ENCODE results near the gene PKP1.

PKP1 gene

DNA sequence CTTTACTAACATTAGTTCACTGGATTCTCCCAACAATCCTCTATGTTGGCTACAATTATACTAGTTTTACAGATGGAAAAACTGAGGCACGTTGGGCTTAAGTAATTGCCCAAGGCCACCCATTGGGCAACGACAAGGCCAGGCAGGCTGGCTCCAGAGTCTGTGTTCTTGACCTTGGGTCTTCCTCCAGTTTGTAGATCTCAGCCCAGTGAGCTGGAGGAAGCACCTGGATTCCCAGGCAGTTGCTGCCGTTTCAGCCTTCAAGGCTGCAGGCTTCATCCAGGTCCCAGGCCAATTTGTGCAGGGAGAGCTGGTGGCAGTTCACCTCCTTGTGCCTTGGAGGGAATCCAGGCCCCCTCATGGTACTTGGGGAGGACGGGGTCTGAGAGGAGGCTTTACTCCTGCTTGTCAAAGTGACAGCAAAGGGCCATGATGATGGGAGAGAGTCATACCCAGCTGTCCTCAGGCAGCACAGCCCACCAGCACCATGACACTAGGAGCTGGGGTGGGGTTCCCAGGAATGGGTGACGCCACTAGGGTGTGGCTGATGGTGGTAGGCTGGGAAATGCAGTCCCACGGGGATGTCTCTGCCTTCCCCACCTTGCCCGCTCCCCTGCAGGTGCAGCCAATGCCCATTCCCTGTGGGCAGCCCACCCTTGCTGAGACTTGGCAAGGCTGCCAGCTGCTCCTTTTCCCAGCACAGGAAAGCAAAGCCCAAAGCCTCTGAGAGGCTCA, 27.1 kb downstream of the PKP1 start:
- DNase-seq (ENCODE audit: low spot score) = no peak

DNA sequence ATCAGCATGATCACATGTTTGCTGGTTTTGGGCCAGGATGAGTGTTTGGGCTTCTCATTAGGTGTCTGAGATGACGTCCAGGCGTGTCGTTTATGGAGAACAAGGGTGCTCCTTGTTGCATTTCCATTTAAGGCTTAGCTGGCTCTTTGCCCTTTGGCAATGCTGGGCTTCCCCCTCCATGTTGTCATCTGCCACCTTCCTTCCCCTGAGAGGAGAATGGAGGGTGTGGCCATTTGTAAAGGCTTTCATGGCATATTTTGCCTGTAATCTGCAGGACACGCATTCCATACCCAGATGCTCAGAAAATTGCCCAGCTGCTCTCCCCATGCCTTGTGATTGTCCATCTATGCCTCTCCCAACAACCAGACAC, 27.7 kb downstream of the PKP1 start:
- no peak for DNase-seq (ENCODE audit: low spot score)

DNA sequence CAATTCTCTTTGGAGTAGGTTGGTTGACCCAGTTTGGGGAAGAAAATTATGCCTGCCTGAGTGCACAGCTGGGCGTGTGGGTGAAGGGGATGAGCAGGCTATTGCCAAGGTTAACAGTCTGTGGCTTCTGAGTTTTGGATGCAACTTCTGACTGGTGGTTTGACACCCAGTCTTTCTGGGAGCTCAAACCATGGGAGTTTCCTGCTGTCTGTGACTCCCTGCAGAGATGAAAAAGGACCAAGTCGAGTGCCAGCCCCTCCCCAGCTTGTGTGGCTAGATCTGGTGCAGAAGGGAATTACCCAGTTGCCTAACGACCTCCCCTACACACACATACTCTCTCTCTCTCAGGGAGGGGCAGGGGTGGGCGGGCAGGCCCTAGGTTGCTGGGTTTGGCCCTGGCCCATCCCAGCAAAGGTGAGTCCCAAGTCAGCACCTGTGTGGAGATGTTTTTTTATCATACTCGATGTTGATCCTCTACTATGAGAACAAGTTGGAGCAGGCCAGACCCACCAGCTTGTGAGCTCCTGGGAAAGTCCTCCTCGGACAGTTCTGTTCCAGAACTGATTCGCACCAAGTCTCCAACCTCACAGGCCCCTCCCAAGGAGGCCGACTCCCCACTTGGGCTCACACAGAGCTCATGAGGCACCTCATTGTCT, 28.2 kb downstream of the PKP1 start:
- no peak for DNase-seq (ENCODE audit: low spot score)

DNA sequence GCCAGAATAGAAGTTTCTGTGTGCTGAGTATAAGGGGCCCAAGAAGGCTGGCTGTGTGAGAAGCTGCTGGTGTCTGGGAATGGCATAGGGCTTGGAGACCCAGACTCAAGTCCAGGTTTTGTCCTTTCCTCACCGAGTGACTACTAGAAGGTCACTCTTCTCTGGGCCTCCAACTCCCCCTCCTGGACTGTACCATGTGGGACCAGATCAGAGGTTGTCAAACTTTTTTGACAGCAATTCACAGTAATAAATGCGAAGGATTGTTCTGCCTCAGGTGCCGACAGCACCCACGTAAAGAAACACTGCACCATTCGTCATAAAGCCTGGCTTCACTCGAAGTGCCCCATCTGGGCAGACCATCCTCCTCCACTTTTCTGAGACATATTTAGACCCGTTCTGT, 29.0 kb downstream of the PKP1 start:
- DNase-seq (ENCODE audit: low spot score) = no peak

DNA sequence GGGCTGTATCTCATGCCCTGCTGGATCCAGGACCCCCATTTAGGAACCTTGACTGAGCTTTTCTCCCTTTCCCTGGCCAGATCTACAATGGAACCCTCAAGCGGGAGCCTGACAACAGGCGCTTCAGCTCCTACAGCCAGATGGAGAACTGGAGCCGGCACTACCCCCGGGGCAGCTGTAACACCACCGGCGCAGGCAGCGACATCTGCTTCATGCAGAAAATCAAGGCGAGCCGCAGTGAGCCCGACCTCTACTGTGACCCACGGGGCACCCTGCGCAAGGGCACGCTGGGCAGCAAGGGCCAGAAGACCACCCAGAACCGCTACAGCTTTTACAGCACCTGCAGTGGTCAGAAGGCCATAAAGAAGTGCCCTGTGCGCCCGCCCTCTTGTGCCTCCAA, 29.8 kb downstream of the PKP1 start:
- DNase-seq (ENCODE audit: low spot score) = no peak

DNA sequence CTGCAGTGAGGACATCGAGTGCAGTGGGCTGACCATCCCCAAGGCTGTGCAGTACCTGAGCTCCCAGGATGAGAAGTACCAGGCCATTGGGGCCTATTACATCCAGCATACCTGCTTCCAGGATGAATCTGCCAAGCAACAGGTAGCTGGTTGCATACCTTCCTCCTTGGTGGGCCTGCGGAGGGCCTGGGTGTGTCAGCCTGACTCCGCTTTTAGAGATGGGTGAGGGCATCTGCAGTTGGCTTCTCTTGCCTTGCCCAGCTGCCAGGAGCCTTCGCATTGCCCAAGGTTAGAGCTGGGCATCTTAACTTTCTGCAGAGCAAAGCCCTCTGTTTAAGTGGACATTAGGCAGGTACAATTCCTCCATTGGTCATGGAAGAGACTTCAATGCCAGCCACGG, 33.2 kb downstream of the PKP1 start:
- DNase-seq (ENCODE audit: low spot score) = no peak

DNA sequence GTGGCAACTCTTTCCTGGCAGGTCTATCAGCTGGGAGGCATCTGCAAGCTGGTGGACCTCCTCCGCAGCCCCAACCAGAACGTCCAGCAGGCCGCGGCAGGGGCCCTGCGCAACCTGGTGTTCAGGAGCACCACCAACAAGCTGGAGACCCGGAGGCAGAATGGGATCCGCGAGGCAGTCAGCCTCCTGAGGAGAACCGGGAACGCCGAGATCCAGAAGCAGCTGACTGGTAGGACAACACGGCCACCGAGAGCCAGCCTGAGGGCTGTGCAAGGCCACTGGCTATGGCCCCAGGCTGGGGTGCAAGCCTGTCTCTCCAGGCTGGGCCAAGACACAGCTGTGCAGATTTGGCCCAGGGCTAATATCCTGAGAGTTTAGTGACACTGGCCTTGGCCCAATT, 34.2 kb downstream of the PKP1 start:
- no peak for DNase-seq (ENCODE audit: low spot score)

DNA sequence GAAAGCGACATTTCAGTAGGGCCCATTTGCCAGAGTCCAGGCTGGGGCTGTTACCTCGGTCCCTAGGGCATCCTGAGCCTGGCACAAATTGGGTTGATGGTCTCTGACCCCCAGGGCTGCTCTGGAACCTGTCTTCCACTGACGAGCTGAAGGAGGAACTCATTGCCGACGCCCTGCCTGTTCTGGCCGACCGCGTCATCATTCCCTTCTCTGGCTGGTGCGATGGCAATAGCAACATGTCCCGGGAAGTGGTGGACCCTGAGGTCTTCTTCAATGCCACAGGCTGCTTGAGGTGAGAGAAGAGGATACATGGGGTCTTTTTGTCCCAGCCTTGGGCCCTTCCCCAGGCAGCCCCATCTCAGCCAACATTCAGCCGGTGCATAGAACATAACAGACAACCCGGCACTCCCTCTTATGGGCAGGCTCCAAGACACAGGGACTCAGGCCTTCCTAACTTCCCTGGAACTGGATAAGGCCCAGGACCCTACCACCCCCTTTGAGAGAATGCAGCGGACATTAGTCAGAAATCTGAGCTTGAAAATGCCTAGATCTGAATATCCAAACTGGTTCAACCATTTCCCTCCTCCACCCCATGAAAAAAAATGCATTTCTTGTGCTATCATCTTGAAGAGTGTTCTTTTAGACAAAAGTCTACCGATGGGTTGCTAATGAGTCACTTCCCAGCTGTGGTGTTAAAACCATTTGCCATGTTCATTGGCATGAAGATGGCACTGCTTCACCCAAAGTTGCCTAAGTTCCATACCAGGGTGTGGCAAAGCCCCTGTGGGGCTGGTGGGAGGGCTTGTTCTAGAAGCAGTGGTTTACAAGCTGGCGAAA, 35.4 kb downstream of the PKP1 start:
- DNase-seq (ENCODE audit: low spot score) = no peak

DNA sequence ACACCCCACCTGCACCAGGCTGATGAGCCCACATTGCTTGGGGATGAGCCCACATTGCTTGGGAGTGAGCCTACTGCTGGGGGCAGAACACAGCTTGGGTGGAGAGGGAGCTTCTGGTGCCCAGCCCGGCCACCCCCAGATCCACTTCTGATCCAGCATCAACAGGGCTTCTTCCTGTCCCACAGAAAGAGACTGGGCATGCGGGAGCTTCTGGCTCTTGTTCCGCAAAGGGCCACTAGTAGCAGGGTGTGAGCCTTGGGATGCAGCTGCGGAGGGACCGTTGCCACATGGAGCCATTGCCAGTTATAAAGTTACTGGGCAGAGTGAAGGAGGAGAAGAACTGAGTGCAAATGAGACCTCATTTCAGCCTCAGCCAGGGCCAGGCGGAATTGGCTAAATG, 36.3 kb downstream of the PKP1 start:
- DNase-seq (ENCODE audit: low spot score) = no peak

DNA sequence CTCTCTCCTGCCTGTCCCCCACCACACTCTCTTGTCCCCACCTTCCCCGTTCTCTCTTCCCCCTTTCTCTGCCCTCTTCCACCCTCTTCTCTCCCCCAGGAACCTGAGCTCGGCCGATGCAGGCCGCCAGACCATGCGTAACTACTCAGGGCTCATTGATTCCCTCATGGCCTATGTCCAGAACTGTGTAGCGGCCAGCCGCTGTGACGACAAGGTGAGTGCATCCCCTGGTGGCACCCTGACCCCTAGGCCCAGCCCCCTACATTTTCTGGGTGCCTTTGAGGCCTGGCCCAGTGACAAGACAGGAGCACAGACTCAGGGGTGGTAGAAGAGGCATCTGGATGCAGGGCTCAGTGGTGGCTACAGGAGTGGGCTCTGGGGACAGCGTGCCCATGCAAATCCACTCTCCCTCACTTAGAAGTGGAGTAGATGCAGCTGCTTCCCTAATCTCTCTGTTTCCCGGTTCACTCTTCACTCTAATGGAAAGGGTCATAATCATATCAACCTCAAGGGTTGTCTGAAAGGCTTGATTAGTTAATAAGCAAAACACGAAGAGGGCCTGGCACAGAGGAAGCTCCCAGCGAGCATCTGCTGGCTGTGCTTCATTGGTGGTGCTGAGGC, 37.0 kb downstream of the PKP1 start:
- no peak for DNase-seq (ENCODE audit: low spot score)

DNA sequence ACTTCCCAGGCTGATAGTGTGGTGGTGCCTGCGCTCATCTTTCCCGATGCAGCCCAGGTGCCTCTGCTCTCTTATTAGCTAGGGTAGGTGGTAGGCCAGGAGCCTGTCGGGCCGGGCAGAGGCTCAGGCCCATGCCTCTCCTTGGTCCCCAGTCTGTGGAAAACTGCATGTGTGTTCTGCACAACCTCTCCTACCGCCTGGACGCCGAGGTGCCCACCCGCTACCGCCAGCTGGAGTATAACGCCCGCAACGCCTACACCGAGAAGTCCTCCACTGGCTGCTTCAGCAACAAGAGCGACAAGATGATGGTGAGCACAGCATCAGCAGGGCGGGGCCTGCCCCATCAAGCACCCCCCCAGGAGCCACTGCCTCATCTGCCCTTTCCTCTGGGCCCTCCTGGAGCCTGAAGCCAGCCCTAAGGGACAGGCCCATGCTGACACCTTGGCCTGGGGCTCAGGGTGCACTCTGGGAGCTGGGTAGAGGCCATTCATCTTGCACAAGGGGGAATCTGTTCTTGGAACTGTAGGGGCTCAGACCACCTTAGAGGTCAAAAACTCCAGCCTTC, 38.6 kb downstream of the PKP1 start:
- no peak for DNase-seq (ENCODE audit: low spot score)

DNA sequence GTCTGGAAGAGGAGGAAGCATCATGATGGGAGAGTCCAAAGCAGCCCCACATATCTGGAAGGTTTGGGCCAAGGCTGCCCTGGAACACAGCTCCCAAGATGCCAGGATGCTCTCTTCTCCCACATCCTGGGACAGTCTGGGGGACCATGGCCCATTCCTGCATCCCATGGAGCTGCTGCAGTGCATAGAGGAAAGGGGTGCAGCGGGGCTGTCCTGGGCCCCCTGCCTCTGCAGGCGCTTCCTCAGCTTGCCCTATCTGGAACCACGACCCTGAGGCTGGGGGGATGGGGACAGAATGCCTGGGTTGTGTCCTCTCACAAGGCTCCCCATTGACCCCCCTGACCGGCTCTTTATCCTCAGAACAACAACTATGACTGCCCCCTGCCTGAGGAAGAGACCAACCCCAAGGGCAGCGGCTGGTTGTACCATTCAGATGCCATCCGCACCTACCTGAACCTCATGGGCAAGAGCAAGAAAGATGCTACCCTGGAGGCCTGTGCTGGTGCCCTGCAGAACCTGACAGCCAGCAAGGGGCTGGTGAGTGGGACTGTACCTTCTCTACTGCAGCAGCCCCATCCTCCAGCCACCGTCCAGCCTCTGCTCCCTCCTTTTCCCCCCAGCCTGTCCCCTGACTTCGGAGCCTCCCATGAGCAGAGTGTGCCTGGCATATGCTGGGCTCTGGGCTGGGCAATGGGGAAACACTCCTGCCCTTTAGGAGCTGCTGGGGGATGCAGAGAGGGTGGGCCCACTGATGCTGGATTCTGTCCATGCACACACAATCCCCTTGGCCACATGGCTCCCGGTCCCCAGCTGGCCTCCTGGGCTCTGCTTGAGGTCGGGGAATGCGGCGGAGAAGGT, 39.6 kb downstream of the PKP1 start:
- no peak for DNase-seq (ENCODE audit: low spot score)

DNA sequence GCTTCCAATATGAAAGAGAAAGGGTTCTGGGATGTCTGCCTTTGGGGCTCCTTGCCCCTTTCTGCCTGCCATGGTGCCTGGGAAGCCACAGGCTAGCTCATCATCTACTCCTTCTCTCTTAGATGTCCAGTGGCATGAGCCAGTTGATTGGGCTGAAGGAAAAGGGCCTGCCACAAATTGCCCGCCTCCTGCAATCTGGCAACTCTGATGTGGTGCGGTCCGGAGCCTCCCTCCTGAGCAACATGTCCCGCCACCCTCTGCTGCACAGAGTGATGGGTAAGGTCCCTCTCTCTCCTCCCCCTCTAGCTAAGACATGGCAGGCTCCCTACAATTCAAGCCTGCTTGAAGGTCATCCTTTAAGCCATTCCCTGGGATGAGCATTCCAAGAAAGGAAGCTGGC, 41.0 kb downstream of the PKP1 start:
- no peak for DNase-seq (ENCODE audit: low spot score)

DNA sequence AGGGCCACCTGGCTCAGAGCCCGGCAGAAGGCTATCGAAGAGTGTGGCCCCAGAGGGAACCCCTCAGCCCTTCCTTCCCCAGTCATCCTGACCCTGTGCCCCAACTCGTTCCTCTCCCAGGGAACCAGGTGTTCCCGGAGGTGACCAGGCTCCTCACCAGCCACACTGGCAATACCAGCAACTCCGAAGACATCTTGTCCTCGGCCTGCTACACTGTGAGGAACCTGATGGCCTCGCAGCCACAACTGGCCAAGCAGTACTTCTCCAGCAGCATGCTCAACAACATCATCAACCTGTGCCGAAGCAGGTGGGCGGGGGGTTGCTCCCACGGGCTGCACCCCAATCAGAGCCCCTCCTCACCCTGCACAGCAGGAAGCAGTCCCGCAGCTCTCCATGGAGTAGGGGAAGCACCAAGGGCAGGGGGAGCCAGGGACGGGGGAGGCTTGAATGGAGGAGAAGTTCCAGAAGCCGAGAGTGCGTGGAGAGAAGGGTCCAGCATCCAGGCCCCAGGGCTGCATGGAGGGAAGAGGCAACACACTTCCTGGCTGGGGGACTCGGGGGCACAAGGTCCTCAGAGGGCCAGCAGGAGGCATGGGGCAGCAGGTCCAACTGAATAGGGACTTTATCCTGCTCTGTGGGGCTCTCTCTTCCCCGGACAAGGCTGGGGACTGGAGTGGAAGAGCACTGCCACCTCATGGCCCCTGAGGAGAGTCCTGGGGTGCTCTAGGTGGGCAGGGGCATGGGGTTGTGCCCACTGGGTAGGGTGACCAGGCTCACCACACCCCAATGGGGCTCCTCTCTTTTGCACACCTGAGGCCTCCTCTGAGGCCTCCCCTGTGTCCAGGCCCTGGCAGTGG, 41.7 kb downstream of the PKP1 start:
- DNase-seq (ENCODE audit: low spot score) = no peak

DNA sequence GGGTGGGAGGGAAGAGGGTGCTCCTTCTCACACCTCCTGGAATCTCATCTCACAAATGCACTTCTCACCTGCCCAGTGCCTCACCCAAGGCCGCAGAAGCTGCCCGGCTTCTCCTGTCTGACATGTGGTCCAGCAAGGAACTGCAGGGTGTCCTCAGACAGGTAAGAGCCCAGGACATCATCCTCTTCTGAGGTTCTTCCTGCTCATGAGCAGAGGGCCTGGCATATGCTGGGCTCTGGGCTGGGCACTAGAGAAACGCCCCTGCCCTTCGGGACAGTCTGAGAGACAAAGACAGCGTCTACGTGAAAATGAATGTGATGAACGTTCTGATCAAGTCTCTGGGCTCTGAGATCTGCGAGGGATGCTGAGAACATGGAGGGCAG, 42.4 kb downstream of the PKP1 start:
- DNase-seq (ENCODE audit: low spot score) = no peak

DNA sequence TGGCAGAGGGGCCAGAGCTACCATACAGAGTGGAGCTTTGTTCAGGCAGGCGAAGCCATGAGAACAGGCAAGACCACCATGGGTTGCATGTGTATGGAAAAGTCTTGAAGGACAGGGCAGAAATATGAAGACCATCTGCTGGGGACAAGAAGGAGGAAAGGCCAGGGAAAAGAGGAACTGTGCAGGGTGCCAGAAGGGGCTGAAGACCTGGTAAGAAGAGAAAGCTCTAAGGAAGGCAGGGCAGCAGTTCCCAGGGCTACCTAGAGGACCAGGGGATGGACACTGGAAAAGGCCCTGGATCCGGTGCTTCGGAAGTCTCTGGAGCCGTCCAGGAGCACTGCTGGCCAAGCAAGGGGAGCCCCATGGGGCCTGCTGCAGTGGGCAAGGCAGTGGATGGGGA, 43.4 kb downstream of the PKP1 start:
- no peak for DNase-seq (ENCODE audit: low spot score)

DNA sequence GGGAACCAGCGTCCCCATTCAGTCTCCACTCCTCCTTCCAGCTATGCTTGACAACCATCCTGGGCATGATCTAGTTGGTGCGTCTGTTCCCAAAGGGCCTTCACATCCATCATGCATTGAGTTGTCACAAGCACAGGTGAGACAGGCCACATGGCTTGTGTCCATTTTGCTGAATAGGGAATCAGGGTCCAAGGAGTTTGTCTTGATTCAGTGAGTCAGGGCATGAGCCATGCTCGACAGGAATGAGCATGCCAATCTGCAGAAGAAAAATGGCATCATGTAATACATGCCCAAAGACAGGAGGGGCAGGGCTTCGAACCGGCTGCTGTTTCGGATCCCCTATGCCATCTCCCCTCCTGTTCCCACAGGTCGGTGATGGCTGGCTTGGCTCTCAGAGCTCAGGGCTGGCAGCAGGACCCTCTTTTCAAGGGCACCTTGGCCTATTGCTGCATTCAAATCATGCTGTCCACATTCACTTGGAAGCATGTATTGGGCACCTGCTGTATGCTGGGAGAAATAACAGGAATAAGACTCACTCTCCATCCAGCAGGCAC, 44.5 kb downstream of the PKP1 start:
- DNase-seq (ENCODE audit: low spot score) = no peak

DNA sequence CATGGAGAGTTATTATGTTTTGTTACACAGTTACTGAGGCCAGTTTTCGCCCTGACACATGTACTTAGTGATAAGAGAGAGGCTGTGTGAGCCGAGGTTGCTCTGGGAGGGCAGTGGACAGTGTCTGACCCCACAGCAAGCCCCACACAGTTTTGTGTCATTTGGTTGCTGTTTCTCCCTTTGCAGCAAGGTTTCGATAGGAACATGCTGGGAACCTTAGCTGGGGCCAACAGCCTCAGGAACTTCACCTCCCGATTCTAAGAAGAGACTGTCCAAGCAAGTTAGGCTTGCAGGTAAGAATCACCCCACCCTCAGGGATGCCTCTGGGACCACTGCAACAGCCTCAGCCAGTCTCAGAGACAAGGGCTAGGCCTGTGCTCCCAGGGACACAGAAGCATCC, 45.3 kb downstream of the PKP1 start:
- no peak for DNase-seq (ENCODE audit: low spot score)

DNA sequence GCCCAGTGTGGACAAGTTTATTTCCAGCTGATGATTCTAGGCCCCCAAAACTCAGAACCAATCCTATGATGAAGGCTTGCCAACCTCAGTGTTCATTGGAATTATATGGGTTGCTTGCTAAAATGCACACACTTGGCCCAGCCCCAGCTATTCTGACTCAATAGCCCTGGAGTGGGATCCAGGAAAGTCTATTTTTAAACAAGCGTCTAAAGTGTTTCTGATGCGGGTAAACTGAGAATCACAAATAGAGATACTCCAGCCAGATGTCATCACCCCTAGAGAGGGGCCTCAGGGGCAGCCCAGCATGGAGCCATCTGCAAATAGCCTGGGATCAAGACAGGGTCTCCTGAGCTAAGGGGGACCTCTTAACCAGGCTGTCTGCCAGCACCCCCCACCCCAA, 46.0 kb downstream of the PKP1 start:
- no peak for DNase-seq (ENCODE audit: low spot score)

DNA sequence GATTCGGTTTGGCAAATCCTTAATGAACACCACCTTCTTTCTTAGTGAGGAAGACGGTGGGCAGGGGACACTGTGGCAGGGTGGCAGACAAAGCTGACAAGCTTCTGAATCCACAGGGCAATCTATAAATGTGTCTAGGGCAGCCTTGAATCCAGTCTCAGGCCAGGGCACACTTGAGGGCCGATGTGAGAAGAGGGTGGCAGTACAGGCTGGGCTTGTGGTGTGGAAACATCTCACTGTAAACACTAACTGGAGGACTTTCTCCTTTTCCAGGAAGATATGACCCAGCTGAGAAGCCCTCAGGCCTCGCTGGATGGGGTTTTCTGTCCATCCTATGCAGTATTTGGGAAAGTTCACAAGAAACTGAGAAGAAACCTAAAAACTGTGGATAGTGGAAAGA, 46.5 kb downstream of the PKP1 start:
- no peak for DNase-seq (ENCODE audit: low spot score)

Measured in kidney capillary endothelial cell (primary cell).